GM03348 (cell line): ENCODE data around the gene ASXL2.
A peak's percentile ranks its signal among the peaks of the same experiment; 100 is the strongest.
"Not testable (repeated sequence)": the region's sequence is repeated elsewhere in the genome, so short reads cannot be mapped to it uniquely, and the experiment has no call there.

Source experiments
- DNase-seq: peaks from one replicate; pipeline ENCODE4 v3.0.0; 2012; ENCODE audit warnings: low spot score

ASXL2 gene

GRCh38 chr2:25878361-25879132, at the start of gene ASXL2:
Gene ASXL2, minus strand, starts transcription at chr2:25878487. Its CDS starts 265 bp downstream, at chr2:25878222.
- DNase-seq: peak; percentile 99

DNA sequence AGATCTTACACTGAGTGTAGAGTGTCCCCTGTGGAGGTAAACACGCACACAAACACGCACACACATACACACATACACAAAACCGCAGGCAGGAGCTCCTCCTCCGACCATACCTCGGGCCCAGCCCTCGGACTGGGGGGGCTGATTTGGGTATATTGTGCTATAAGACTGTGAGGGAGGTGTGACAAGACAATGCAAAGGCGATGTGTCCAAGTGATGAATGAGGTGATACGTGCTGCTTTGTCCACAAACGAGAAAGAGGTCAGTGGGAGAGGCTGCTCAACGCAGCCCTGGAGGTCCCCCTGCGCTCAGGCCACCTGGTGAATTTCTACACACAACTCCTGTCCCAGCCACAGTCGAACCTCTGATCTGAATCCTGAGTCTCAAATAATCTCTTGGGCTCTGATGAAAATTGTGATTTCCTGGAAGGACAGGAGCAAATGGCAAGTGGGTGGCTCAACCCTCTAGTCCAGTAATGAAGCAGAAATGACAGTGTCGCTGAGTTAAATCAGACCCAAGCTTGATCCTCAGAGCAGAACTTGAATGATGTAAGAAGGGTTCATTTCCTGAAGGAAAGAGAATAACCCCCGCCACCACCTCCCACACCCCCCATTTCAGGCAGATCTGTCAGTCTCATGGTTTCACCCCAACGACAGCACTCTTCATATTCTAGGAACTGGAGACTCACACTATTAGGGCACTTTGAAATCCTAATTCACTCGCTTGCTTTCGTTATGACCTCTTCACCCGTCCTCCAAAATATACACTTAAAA, 48.9 kb upstream of the ASXL2 start:
- DNase-seq: no peak

DNA sequence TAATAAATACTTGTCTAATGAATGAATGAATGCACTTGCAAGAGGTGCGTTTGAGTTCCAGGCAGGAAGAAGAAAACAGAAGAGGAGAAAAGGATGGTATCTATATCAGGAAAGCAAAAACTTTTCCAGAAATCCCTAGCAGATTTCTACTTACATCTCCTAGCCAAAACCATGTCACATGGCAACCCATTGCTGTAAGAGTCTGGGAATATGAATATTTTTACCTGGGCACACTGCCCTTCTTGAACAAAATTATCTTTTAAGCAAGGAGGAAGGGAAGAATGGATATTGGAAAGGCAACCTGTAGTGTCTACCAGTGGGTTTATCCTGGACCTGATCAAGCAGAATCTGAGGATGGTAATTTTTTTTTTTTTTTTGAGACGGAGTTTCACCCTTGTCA, 44.2 kb upstream of the ASXL2 start:
- no peak for DNase-seq

- no peak for DNase-seq
Measured at GRCh38 chr2:25920786-25921415, 42.6 kb upstream of the ASXL2 start.

- DNase-seq: peak; percentile 67
Measured at GRCh38 chr2:25920336-25920735, 42.0 kb upstream of the ASXL2 start.

DNA sequence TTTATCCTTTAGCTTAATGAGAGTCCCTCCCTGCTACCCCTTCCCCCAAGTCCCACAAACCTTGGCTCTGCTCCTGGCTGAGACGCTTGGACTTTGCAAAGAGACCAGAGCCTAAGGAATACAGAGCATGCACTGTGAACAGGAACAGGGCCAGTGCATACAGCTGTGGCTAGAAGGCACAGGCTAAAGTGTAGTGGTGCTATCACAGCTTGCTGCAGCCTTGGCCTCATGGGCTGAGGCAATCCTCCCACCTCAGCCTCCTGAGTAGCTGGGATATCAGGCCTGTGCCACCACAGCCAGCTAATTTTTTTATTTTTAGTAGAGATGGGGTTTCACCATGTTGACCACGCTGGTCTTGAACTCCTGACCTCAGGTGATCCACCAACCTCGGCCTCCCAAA, 39.5 kb upstream of the ASXL2 start:
- DNase-seq: no peak

DNA sequence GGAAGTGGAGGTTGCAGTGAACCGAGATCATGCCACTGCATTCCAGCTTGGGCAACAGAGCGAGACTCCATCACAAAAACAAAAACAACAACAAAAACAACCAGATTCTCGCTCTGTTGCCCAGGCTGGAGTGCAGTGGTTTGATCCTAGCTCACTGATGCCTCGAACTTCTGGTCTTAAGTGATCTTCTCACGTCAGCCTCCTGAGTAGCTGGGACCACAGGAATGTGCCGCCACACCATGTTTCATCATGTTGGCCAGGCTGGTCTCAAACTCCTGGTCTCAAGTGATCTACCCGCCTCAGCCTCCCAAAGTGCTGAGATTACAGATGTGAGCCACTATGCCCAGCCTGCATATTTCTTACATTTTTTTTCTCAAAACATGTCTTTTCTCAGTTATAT, 39.1 kb upstream of the ASXL2 start:
- not testable (repeated sequence) for DNase-seq

GRCh38 chr2:25915944-25916772, 37.9 kb upstream of the ASXL2 start:
- not testable (repeated sequence) for DNase-seq

GRCh38 chr2:25915411-25915810, 37.1 kb upstream of the ASXL2 start:
- DNase-seq: not testable (repeated sequence)

- not testable (repeated sequence) for DNase-seq
Measured at GRCh38 chr2:25913696-25913973, 35.3 kb upstream of the ASXL2 start.

- DNase-seq: peak; percentile 51
Measured at GRCh38 chr2:25912851-25913695, 34.8 kb upstream of the ASXL2 start.

DNA sequence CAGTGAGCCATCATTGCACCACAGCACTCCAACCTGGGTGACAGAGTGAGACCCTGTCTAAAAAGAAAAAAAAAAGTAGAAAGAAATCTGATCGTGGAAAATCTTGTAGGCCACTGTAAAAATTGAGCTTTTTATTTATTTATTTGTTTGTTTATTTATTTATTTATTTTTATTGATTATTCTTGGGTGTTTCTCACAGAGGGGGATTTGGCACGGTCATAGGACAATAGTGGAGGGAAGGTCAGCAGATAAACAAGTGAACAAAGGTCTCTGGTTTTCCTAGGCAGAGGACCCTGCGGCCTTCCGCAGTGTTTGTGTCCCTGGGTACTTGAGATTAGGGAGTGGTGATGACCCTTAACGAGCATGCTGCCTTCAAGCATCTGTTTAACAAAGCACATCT, 31.3 kb upstream of the ASXL2 start:
- not testable (repeated sequence) for DNase-seq

- DNase-seq: peak; percentile 21
Measured at GRCh38 chr2:25905126-25905525, 26.8 kb upstream of the ASXL2 start.

DNA sequence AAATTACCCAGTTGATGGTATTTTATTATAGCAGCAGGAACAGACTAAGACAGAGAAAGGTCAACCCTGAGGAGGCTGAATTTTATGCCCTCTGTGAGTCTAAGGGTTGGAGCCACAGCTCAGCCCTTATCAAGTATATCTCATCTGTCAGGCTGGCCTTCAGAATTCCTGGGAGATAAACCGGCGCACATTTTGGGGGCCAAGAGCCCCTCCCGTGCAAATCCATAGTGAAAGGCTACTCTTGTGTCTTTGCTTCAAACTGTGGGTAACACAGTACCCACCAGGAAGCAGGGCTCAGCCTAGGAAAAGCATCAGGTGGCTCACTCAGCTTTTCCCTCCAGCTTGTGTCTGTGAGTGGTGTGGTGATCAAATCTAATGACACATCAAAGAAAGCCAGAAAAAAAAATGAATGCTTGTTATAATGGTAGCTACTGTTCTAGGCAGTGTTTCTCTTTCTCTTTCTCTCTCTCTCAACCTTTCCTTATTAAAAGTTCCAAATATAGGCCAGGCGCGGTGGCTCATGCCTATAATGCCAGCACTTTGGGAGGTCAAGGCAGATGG, 25.0 kb upstream of the ASXL2 start:
- no peak for DNase-seq

DNA sequence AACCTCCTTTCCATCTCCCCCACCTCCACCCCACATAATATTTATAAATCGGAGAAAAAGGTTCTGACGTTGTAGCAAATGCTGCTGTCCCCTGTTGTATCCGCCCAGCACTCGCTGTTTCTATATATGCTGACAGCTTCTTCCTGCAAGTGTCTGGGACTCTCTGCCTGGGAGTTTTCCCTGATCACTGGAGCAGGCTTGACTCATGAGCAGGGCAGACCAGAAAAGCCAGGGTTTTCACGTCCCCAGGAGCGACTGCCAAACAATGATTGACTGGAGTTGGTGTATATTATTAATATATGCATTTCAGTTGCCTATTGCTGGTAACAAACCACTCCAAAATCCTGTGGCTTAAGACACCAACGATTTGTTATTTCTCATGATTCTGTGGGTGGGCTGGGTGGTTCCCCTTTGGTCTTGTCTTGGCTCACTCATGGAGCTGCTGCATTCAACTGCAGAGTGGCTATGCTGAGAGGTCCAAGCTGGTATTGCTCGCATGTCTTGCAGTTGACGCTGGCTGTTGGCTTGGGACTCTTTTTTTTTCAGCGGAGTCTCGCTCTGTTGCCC, 21.2 kb upstream of the ASXL2 start:
- DNase-seq: no peak

GRCh38 chr2:25897506-25897905, 19.2 kb upstream of the ASXL2 start:
- DNase-seq: no peak

- not testable (repeated sequence) for DNase-seq
Measured at GRCh38 chr2:25896308-25896707, 18.0 kb upstream of the ASXL2 start.

DNA sequence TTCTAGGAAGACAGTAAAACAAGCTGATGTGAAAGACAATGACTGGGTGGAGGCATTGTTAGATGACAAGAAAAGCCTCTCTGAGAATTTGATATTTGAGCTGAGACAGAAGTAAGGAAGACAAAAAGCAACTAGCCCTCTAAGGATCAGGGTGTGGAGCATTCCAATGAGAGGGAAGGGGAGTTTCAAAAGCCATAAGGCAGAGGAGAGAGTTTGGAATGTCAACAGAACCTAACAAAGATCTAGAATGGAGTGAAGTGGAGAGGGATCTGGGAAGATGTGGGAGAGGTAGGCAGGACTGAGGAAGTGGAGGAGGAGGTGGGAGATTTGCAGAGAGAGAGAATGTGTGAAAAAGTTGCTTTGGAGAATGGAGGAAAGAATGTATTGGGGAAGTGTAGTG, 17.3 kb upstream of the ASXL2 start:
- DNase-seq: no peak

DNA sequence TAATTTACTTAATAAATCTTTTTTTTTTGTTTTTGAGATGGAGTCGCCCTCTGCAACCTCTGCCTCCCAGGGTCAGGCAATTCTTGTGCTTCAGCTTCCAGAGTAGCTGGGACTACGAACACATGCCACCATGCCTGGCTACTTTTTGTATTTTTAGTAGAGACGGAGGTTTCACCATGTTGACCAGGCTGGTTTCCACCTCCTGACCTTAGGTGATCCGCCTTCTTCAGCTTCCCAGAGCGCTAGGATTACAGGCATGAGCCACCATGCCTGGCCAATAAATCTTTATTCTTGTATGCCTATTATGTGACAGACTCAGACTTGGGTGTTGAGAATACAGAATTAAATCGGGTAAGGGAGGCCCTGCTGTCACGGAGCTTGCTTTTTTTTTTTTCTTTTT, 16.7 kb upstream of the ASXL2 start:
- DNase-seq: no peak

DNA sequence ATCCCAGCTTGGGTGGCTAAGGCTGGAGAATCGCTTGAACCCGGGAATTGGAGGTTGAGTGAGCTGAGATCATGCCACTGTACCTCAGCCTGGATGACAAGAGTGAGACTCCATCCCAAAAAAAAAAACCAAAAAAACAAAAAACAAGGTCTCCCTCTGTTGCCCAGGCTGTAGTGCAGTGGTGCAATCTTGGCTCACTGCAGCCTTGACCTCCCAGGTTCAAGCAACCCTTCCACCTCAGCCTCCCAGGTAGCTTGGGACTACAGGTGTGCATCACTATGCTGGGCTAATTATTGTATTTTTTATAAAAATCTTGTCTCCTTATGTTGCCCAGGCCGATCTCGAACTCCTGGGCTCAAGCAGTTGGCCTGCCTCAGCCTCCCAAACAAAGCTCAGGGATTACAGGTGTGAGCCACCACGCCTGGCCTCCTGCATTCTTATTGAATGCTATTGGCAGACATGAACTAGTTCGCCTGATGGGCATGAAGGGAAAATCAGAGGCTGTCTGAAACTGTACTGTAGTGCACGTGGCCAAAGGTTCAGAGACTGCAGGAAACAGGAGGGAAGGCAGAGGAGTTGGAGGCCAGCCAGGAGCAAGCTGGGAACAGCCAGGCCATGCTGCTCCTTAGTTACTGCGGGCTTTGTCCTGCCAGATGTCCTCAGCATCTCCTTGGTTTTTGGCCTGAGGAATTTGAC, 16.0 kb upstream of the ASXL2 start:
- peak; percentile 54 for DNase-seq
